Stimulated activated naive CD8-positive, alpha-beta T cell treated with anti-CD3 and anti-CD28 coated beads, Interleukin-15, Interleukin-2, amounts not matched to agents 100 U/mL and 50 U/mL, for 24 hours (primary cell): ENCODE measurements around the gene SNAPC4.
"Not testable (repeated sequence)": the region's sequence is repeated elsewhere in the genome, so short reads cannot be mapped to it uniquely, and the experiment has no call there.

Experiments used
- ATAC-seq: fragments of 150-1000 bp; cut with Tn5 transposase; one replicate; pipeline ENCODE4 v1.10.0; 2021
- DNase-seq: peaks from one replicate; pipeline ENCODE4 v3.0.0; 2021

SNAPC4 gene

DNA sequence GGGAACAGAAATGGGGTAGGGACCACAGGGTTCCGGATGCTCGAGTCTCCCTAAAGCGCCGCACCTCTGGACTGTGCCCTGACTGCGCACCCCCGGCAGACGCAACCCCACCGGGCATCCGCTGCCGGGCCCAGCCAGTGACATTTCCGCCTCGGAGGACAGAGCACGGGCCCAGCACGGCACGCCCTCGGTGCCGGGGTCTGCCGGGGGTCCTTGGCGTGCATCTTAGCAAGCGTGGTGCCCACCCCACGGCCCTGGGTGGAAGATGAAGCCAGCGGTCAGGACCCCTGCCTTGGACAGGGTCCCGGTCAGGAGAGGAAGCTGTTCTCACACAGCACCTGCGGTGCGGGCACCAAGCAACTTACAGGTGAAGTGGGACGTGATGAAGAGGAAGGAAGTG lies 32.6 kb upstream of the SNAPC4 start:
- ATAC-seq (no peak), DNase-seq (no peak)

DNA sequence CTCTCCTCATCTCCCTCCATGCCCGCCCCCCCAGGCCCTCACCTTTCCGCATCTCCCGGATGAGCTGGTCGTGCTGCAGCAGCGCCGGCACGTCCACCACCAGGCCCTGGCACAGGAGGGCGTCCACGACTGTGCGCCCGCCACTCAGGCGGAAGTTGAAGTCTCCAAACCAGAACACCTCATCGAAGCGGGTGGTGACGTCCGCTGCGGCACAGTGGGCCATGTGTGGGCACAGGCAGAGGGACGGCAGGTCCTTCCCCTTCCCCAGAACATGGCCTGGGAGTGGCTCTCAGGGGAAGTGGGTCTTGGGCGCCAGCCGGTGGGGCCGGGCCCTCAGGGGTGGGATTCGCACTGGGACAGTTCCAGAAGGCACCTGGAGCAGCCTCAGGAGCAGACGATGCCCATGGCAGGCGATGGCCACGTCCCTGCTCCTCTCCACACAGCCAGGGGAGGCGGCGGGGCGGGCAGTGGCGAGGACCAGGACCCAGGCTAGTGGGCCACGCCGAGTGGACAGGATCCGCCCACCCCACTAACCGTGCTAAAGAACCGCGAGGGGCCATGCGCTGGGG lies 31.9 kb upstream of the SNAPC4 start:
- DNase-seq (no peak), ATAC-seq (no peak)

DNA sequence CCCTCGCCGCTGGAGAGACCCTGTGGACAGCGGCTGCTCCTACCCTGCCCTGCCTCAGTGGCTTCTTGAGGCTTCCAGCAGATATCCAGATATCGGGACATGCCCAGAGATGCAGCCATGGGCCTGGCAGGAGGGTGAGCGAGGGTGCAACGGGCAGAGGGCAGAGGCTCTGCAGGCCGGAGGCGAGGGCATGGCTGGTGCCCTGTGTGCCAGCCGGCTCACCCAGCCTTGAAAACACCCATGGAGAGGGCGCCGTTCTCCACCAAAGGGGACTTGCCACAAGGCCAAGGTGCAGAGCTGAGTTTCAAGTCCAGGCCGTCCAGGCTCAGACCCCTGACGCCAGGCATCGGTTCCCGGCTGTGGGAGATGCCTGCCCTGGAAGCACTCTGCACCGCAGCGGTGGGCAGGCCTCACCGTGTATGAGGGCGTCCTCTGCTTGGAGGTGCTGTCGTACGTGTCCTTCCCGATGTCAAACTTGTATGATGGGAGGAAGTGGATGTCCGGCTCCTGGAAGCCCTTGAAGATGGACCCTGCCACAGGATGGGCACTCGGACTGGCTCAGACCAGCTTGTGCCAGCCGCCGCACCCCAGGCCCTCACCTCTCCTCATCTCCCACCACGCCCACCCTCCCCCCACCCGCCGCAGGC lies 30.7 kb upstream of the SNAPC4 start:
- no peak for ATAC-seq
- no peak for DNase-seq

- ATAC-seq (no peak), DNase-seq (no peak)
Measured at GRCh38 chr9:136429683-136430491, 29.9 kb upstream of the SNAPC4 start.

DNA sequence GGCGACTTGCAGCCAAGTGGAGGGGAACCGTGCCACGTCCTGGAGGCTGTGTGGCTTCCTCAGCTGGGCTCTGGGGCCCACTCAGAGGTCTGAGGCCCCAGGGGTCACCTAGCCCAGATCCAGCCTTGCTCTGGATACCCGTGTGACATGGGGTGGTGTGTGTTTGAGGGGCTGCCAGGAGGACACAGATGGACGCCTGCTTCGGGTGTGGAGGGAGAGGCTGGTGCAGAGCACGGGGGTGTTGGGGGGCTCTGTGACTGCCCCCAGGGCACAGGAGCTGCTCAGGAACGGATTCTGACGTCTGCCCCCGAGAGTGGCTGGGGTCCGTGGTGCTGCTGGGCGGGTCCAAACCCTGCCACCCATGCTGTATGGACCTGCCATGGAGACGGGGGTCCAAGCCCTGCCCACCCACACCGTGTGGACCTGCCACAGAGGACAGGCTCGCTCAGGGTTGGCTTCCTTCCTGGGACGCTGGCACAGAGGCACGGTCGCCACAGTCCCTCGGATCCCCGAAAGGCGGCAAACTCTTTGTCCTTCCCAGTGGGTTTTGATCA lies 29.2 kb upstream of the SNAPC4 start:
- ATAC-seq (no peak), DNase-seq (no peak)

DNA sequence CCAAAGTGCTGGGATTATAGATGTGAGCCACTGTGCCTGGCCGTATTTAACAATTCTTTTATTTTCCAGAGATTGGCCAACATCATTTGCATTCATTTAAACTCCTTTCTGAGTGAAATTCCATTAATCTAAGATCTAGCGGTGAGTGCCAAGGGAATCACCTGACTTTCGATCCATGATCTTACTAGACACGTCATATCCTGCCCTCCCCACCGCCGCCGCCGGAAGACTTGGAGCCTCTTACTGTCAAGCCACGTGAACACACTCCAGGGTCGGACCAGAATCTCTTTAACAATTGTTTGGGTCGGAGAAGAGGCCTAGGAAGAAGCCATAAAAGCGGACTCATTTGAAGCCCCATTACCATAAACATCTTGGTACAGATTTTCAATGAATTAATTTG lies 26.8 kb upstream of the SNAPC4 start:
- no peak for ATAC-seq
- DNase-seq = no peak

DNA sequence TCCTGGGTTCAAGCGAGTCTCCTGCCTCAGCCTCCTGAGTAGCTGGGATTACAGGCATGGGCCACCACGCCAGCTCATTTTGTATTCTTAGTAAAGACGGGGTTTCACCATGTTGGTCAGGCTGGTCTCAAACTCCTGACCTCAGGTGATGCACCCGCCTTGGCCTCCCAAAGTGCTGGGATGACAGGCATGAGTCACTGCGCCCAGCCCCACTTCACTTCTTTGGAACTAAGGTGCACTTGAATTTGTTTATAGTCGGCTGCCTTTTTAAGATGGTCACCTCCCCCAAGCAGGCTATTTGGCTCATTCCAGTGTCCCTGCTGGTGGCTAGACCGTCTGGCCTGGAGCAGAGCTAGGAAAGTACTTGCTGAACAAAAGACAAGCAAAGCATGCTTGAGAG lies 25.4 kb upstream of the SNAPC4 start:
- not testable (repeated sequence) for ATAC-seq, DNase-seq

DNA sequence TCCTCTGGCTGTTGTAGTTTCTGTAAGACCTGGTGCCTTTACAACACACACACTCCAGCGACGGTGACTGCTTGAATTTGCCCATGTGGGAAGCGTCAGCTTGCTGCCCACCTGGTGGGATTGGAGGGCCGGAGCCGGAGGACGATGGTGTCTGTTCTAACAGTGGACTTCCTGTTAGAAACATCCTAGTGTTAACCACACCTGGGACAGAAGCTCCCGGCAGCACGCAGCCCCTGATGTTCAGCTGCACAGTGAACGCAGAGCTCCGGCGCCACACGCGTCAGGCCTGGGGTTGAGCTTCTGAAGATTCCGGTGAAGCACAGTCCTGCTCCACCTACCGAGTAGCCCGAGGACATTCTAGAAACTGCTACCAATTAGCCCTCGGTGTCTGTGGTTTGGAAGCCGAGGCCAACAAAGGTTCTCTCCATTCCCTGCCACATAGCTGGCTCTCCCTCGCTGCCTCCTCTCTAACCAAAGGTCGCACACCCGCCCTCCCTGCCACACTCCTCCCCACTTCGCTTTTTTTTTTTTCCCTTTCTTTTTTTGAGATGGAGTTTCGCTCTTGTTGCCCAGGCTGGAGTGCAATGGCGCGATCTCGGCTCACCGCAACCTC lies 24.9 kb upstream of the SNAPC4 start:
- ATAC-seq (peak; percentile 6), DNase-seq (no peak)

DNA sequence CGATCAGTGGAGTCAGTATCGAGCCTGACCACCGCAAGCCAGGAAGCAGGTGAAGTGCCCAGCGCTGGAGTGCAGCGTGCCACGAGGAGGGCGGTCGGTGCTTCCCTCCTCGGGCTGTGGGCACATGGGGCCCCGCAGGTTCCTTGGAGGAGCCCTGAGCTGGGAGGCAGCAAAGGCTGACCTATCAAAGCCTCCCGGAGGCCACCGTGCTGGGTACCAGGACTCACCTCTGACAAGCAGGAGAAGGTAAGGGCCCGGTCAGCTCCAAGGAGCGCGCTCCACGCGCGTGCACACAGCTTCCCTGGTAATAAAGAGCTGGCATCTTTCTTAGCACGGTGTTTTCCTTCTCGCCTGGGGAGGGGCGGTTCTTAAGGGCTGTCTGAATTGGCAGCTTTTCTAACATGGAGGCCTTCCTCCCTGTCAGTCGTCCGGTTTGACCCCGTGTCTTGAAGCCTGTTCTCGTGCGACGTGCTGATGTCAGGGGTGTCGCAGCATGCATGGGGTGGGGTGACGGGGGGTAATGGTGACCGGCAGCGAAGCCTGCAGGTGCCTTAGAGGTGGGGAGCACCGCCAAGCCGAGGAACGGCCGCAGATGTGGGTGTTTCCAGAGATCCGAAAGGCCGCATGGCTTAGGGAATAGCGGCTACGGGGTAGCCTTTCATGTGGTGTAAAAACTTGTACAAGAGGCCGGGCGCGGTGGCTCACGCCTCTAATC lies 23.6 kb upstream of the SNAPC4 start:
- DNase-seq = no peak
- no peak for ATAC-seq

GRCh38 chr9:136422876-136423275 lies 22.9 kb upstream of the SNAPC4 start:
- DNase-seq (no peak), ATAC-seq (no peak)

DNA sequence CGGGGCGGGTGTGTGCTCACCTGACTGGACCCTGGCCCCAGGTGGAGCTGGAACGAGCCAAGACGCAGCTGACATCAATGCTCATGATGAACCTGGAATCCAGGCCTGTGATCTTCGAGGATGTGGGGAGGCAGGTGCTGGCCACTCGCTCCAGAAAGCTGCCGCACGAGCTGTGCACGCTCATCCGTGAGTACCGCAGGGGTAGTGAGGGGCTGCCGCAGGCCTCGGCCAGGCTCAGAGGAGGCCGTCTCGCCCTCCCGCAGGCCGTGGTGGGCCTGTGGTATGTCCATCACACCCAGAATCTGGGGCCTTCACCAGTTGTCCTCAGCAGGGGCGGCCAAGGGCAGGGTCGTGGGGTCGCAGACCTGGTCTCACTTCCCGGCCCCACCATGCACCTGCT lies 21.8 kb upstream of the SNAPC4 start:
- no peak for ATAC-seq

GRCh38 chr9:136419092-136419420 lies 19.1 kb upstream of the SNAPC4 start:
- no peak for DNase-seq
- ATAC-seq = no peak

More for the DNA sequence above, 21.8 kb upstream of the SNAPC4 start:
- DNase-seq = no peak

DNA sequence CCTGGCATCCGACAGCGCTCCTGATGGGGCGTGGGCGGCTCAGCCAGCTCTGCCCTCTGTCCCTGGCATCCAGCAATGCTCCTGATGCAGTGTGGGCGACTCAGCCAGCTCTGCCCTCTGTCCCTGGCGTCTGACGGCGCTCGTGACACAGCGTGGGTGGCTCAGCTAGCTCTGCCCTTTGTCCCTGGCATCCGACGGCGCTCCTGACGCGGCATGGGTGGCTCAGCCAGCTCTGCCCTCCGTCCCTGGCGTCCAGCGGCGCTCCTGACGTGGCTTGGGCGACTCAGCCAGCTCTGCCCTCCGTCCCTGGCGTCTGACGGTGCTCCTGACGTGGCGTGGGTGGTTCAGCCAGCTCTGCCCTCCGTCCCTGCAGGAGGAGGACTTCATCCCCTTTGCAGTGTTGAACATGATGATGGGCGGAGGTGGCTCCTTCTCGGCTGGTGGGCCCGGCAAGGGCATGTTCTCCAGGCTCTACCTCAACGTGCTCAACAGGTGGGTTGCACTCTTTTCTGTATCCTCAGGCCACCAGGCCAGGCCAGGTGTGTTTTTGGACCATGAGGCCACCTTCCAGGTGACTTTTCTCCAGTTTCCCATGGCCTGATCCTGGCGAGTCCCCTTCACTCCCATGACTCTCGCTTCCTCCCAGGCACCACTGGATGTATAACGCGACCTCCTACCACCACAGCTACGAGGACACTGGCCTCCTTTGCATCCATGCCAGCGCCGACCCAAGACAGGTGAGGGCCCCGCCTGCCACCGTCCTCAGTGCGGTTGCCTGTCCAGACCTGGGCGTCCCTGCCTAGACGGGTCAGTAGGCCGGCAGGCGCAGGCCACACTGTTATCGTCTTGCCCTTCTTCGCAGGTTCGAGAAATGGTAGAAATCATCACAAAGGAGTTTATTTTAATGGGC lies 18.5 kb upstream of the SNAPC4 start:
- DNase-seq (no peak), ATAC-seq (no peak)

GRCh38 chr9:136416914-136417313 lies 16.9 kb upstream of the SNAPC4 start:
- DNase-seq (no peak), ATAC-seq (no peak)

DNA sequence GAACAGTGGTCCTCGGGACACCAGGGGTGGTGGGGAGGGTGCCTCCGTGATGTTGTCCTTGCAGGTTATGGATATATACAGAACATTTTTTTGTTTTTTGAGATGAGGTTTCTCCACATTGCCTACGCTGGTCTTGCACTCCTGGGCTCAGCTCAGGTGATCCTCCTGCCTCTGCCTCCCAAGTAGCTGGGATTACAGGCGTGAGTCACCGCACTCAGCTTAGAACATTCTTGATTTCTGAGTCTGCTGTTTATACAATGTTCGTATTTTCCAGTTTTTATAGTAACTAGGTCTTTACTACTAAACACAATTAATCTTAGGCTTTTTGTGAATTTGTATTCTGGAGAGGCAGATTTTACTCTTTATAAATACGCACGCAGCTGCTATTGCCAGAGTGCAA lies 16.5 kb upstream of the SNAPC4 start:
- DNase-seq (no peak), ATAC-seq (no peak)

GRCh38 chr9:136412962-136413361 lies 13.0 kb upstream of the SNAPC4 start:
- DNase-seq (no peak), ATAC-seq (no peak)

GRCh38 chr9:136411378-136411777 lies 11.4 kb upstream of the SNAPC4 start:
- ATAC-seq (peak; percentile 19), DNase-seq (no peak)

DNA sequence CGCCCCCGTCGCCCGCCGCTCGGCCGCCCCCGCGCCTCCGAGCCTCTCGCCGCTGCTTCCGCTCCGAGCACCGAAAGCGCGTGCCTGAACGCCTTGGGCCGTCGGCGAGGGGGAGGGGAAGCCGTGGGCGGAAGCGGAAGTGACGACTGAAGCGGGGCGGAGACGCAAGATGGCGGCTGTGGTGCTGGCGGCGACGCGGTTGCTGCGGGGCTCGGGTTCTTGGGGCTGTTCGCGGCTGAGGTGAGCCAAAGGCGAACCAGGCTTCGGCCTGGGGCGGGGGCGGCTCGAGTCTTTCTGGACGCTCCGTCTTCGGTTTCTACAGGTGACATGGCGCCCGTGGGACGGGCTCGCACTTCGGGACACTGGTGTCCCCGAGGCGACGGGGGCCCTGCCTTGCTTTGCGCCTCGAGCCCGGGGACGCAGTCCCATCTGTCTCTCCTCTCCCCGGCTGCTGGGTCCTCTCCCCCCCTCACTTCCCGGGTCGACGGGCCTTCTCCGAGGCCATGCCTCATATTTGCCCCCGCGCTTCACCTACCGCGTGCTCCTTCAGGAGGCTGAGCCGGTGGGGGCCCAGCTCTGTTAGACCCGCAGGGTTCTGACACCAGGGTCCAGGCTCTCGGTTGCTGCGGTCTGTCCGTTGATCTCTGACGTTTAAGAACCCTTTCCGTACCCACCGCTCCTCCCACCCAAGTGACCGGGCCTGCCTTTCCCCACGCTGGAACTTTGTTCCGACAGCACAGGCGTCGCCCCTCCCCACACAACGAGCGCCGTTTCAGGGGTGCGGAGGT lies 10.7 kb upstream of the SNAPC4 start, which contains the start of the genes ENTR1 and PMPCA:
Gene ENTR1 (minus strand): TSS at position 115 of the 788 bp plus-strand sequence. CDS start 217 bp downstream, outside the sequence.
Gene PMPCA (plus strand): TSS at position 159 of the 788 bp plus-strand sequence. CDS start 11 bp downstream, at position 170.
- peak; percentile 98 for DNase-seq
- peak; percentile 59 for ATAC-seq

- DNase-seq = peak; percentile 49
Measured at GRCh38 chr9:136409557-136410455, 9.8 kb upstream of the SNAPC4 start.

More at GRCh38 chr9:136409557-136410455, 9.8 kb upstream of the SNAPC4 start:
- peak; percentile 24 for ATAC-seq
